ENCODE results near the gene KAZN.

The KAZN gene

DNA sequence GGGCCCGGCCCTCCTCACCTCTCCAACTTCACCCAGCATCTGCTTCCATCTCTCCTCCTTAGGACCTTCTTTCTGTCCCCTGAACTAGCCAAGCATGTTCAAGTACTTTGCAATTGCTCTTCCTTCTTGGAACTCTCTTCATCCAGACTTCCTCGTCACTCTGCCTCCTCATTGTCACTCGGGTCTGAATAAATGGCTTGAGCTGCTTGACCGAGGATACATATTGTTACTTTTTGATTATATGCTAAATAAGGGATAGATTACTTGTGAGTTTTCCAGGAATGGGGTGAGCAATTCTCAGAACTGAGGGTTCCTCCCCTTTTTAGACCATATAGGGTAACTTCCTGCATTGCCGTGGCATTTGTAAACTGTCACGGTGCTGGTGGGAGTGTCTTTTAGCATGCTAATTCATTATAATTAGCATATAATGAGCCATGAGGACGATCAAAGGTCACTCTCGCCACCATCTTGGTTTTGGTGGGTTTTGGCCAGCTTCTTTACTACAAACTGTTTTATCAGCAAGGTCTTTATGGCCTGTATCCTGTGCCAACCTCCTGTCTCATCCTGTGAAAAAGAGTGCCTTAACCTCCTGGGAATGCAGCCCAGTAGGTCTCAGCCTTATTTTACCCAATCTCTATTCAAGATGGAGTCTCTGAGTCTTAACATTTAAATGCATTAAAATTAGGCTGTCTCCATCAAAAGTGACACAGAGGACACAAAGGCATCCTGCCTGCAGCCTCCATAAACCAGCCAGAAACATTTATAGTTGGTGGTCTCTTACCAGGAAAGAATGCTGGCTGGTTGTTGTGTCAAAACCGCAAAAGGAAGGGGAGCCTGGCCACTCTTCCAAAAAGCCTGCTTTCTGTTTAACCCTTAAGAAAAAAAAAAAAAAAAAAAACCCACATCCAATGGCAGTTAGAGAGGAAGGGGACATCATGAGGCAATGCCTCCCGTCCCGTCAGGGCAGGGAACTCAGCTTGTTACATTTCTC lies 179.3 kb downstream of the KAZN start:
- DNase-seq: no peak

DNA sequence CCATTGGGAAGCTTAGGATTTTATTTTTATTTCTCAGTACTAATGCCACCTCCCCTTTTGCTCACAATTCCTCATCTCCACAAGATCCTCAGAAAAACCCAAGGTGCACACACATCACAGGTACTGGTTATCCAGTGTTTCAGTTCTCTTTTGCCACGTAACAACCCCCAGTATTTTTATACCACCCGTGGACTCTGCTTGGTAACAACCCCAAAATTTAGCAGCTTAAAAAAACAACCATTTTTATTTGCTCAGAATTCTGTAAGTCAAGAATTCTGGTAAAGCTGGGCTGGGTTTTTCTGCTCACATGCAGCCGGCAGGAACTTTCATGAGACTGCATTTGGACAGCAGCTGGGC lies 180.0 kb downstream of the KAZN start:
- DNase-seq: no peak

DNA sequence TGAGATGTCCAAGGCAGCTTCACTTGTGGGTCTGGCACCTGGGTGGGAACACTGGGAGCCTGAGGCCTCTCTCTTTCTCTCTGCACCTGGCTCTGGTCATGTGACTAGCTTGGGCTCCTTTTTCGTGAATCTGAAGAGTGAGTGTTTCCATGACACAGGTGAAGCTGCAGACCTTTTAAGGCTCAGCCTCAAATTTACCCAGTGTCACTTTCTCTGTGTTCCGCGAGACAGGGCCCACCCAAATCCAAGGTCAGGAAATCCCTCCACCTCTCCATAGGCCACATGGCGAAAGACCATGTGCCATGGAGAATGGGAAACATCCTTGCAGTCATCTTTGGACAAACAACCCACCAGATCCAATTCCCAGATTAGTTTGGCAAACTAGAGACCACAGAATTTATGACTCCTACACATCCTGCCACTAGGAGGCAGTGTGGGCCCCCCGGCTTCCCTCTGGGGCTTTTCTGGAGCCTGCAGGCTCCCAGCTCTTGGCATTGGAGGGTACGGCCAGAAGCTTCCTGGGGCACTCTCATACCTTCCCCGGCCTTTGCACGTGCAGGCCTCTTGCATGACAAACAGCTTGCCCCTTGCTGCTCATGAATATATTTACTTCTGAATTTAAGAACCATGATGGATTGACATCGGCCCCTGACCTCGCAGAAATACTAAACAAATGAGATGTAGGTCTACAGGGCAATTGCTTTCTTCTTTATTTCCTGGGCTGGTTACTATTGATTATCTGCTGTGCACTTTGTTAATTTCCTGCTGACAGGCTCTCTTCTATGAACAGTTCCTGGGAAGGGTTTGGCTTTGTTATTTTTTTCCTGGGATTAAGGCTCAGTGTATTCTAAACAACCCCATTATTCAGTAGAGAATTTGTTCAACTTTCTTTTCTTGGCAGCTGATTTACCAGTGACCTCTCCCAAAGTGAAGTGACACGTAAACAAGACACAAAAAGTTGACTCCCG lies 180.7 kb downstream of the KAZN start:
- DNase-seq: peak; percentile 8

DNA sequence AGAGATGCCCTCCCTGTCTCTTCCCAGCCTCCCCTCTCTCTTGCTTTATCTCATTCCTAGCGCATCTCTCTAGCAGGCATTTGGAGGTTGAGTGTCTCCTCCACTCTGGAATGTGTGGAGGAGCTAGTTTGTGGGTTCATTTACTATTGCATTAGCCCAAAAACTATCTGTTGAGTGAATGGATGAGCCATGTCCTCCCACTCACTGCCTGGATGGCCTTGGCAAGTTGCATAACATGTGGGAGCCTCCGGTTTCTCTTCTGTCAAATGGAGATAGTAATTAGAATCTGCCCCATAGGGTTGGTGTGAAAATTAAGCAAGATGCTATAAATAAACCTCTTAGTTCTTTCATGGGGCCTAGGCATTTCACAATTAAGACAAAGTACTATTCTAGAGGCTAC lies 181.8 kb downstream of the KAZN start:
- DNase-seq: no peak

- DNase-seq: no peak
Observed at GRCh38 chr1:14781811-14782210, 183.3 kb downstream of the KAZN start.

DNA sequence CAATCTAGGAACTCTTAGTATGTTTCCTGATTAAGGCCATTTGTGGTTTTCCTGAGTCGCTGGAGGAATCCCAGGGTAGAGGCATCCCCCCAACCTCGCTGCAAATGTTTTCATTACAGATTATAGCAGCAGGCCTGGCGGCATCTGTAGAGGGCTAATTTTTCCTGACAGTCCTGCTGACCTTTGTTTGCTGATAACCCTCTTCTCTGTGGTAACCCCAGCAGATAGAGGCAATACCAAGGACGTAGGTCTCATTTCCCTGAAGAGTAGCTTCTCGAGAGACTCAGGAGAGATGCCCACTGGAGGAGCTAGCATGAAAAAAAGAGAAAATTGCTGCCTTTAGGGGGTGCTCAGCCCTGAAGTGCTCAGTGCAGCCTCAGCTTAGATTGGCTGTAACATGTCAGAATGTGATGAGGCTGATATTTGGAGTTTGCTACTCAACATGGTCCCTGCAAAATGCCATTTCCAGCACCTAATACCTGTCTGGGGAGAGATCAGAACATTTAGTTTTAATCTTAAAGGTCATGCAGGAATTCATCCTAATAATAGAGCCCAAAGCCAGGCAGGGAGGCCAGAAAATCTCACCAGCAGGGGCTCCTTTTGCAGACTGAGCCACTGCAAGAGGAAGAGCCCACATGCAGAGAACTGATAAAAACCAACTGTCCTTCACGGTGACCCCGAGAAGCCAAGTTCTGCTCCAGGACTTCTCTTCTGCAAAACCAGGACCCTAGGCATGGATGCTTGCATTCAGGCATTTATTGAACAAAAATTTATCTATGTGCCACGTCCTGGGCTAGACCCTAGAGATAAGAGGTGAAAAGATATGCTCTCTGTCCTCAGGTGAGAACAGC lies 184.5 kb downstream of the KAZN start:
- no peak for DNase-seq

DNA sequence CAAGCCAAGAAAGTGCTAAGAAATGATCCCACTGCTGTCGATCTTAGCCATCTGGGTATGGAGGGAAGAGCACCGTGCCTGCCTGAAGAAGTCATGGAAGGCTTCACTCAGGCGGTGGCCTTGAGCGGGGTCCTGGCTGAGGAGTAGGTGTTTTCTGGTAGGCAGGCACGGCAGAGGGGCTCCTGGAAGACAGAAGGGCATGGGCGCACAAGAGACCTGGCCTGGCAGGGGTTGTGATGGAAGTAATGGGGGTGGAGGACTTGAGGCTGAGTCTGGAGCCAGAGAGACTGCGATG lies 185.1 kb downstream of the KAZN start:
- DNase-seq: no peak

DNA sequence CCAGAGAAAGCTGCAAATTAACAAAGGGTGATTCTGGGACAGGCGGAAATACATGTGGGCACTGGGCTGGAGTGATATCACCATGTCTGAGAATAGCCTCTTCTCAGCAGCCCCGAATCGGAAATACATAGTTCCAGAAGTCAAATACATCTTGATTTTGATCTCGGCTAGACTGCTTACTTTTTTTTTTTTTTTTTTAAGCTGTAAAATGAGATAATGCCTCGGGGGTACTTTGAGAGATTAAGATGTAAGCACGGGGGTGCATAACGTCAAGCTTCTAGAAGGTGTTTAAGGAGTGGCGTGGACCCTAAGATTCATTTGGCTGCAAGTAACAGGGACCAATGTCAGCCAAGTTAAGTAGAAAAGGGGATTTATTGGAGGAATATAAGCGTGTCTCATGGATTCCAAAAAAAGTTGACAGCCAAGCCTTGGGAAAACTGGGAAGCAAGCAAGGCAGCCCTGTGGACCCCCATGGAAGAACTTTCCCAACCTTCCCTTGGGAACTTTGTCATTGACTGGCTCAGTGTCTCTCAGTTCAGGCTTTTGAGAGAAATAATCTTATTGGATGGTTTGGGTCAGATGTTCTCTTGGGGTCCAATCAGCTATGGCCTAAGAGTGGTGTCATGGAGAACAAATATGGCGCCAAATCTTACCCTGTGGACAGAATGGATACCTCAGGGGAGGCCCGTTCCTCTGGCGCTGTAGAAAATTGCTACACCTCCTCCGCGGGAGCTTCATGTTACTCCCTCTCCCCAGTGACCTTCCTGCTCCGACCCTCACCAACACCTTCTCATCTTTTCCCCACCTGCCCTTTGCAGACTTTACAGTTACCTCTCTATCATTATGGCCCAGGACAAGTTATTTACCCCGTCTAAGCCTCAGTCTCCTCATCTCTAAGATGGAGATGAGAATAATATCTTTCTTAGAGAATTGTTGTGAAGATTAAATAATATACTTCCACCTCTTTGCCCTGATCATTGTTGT lies 186.6 kb downstream of the KAZN start:
- DNase-seq: no peak

DNA sequence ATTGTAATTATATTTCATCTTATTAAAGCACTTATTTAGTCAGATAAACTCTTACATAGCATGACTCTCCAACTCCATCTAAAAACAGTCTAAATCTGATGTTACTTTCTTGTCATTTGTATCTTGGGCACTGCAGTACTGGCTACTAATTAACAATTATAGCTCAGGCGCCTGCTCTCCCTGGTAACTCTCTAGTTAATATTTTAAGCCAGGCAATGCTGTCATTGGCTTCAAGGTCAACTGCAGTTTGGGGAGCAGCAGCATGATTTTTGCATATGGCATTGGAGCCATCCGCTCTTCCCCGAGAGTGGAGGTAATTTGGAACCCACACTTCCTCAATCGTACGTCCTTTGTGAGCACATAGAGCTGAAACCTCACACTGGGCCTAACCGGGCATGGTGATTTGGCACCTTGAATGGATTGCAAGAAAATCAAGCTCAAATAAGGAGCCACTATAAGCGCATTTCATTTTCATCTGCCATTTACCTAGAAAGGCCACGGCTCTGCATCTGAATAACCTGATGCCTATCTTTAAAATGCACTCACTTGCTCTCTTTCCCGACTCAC lies 187.7 kb downstream of the KAZN start:
- no peak for DNase-seq

- DNase-seq: no peak
Observed at GRCh38 chr1:14786681-14787080, 188.2 kb downstream of the KAZN start.

GRCh38 chr1:14787604-14788003 lies 189.1 kb downstream of the KAZN start:
- DNase-seq: no peak

DNA sequence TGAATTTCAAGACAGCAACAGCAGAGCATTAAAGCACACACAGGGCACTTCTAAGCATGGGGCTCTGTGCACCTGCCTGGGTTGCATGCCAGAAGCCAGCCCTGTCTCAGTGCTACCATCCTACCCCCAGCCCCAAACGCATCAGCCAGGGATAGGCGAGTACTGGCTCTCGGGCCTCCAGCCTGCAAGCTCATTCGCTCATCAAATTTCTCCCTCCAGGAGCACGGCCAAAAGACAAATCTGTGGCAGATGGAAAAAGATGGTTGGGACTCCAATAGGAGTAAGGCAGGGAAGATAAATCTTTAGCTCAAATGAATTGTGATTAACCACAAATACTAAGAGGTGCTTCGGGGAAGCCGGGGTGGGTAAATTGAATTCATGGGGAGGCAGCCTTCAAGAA lies 189.6 kb downstream of the KAZN start:
- DNase-seq: no peak

GRCh38 chr1:14790982-14791381 lies 192.5 kb downstream of the KAZN start:
- DNase-seq: no peak

DNA sequence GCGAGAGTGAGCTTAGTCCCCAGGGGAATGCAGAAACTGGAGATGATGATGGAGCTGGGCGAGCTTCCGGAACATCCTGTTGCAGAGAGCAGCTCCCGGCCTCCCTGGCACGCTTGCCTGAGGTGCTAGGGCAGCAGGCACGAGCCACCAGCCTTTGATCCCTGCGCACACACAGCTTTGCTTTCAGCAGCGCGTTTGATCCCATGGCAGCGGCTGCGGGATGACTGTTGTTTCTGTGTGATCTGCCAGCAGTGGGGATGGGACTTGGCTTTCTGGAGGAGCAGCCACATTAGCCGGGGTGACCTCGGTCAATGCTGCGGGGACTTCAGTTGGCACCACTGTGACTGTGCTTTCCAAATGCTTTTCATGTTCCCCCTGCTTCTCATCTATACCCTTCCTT lies 193.2 kb downstream of the KAZN start:
- no peak for DNase-seq

GRCh38 chr1:14794136-14794768 lies 195.8 kb downstream of the KAZN start:
- DNase-seq: no peak

- no peak for DNase-seq
Observed at GRCh38 chr1:14794906-14795305, 196.4 kb downstream of the KAZN start.

- DNase-seq: no peak
Observed at GRCh38 chr1:14795589-14795988, 197.1 kb downstream of the KAZN start.

DNA sequence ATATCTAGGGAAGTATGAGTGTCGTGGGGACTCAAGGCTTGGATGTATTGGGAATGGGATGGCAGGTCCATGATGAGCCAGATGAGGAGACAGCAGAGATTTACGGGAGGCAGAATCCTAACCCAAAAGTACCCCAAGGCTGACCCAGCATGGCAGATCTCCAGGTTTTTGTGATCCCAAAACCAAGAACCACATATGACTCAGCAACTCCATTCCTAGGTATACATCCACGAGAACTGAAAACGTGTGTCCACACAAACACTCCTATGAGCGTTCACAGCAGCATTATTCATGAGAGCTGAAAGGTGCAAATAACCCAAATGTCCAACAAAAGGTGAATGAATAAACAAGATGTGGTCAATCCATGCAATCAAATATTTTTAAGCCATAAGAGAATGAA lies 201.5 kb downstream of the KAZN start:
- no peak for DNase-seq

- DNase-seq: no peak
Observed at GRCh38 chr1:14800500-14801076, 202.1 kb downstream of the KAZN start.

DNA sequence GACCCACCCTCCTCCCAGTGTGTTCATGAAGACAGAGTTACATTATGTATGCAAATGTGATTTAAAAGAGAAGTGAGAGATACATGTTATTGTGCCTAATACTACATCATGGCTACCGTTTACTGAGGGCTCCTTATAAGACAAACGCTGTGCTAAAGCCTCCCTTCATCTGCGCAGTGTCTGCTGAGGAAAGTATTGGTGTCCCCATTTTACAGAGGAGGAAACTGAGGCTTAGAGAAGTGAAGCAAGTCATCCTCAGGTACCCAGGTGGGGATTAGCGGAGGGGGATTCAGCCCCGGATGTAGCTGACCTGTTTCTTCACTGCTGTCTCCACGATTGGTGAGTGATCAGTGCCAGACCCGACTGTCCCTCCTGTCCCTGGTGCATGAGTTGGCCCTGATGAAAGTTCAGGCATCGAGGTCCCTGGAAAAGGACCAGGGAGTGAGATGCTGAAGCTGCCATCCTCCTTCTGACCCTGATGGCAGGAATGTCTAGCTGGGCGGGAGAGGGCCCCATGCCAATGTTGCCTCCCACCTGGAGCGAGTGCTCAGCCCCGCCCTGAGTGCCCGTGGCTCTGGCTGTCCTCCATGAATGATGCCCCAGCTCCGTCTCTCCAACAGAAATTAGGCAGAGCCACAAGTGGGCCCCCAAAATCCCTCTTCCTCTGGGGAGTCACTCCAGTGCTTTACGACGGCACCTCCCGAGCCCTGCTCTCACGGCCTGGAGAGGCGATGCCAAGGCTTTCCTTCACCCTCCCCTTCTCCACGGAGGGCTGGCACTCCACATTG lies 204.7 kb downstream of the KAZN start:
- DNase-seq: no peak
